ENCODE measurements around the gene ATPAF2.
"Not testable (repeated sequence)": the region's sequence is repeated elsewhere in the genome, so short reads cannot be mapped to it uniquely, and the experiment has no call there.

ATPAF2 gene

DNA sequence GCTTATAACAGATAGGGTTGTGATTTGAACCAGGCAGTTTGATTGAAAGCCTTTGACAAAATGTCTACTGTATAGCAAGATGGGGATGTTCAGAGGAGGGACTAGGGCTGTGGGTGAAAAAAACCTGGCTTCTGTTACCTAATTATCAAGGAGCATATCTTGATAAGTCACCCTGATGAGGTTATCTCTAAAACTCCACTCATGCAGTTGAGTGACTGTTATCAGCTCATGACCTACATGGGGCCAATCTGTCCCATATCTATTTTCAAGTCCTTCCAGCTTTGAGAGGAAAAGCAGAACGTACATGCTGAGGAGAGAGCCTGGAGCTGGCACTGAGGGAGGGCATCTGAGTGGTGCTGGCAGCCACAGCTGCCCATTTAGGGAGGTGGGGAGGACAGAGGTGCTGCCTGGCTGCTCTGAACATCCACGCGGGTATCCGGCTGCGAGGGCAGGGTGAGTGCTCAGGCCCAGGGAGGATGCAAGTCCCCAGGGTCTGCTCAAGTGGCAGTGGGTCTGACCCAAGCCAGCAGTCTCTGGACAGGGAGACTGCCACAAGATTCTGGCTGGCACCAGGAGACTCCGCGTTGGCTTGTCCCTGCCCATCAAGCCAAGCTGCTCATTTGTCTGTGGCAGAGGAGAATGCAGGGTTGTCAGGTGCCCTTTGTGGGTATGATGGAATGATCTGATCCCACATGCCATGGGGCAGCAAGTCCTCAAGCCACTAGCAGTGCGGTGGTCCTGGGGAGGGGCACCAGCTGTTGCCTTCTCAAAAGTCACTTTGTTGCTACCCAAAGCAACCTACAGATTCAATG, 29.2 kb downstream of the ATPAF2 start:
- no peak for DNase-seq (ENCODE audit: low read depth)

DNA sequence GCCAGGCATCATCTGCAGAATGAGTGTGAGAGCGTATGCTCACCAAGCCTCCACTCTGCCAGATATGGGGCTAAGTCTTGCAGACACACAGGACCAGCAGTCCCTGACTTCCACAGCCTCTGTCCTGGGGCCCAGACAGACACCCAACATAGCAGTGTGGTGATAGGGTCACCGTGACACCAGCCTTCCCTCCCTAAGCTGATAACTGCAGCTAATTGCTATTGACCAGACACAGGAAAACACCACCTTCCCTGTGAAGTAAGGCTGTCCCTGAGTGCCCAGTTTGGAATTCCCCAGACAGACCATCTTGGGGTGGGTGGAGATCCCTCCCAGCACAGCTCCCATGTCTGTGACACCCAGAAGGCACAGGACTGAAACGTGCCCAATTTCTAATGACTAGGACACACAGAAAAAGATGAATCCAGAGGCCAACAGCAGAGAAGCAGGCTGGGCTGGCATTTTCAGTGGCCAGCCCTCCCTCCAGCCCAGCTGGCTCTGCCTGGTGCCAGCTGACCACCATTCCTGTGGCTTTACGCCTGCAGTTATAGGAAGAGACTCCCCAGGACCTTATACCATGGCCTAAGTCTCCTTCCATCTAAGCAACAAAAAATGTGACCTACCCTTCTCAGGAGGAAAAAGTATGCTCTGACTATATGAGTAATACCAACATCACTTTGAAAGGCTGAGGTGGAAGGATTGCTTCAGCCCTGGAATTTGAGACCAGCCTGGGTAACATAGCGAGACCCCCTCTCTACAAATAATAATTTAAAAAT, 30.3 kb downstream of the ATPAF2 start:
- no peak for DNase-seq (ENCODE audit: low read depth)

DNA sequence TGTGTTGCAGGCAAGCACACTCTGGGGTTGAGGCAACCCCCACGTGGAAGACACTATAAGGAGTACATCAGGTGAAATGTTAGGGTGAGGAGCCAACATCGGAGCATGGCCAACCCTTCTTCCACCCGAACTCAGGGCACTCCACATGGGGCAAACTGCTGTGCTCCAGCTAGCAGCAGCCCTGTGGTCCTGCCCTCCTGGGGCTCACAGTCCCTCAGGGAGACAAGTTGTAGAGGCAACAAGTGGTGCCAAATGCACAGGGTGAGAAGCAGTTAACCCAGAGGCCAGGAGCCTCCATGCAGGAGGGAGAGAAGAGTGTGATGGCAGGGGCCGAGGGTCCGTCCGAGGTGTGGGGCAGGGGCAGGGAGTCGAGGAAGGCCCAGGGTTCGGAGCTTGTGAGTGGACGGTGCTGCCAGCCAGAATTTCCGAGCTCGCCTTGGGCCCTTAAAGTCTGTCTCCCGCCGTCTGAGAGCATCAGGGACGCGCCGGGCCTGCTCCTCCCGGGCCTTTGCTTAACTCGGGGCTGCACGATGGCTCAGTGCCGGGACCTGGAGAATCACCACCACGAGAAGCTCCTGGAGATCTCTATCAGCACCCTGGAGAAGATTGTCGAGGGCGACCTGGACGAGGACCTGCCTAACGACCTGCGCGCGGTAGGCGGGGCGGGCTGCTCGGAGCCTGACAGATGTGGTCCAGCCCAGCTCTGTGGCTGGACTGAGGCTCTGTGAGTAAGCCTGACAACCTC, 32.3 kb downstream of the ATPAF2 start:
- no peak for DNase-seq (ENCODE audit: low read depth)

DNA sequence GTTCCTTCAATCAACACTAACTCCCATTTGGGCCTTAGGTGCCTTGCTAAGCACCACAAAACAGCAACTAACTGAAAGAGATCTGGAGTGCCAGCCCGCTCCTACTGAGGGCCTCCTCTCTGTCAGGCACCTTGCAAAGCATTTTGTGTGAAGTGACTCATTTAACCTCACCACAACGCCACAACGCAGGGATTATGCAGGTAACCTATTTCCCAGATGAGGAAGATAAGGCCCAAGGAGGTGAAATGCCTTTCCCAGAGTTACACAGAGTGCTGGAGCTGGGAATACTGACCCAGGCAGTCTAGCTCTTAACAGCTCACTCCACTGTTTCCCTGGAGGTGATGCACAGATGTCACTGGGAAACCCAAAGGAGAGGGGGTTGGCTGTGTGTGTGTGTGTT, 33.5 kb downstream of the ATPAF2 start:
- no peak for DNase-seq (ENCODE audit: low read depth)

DNA sequence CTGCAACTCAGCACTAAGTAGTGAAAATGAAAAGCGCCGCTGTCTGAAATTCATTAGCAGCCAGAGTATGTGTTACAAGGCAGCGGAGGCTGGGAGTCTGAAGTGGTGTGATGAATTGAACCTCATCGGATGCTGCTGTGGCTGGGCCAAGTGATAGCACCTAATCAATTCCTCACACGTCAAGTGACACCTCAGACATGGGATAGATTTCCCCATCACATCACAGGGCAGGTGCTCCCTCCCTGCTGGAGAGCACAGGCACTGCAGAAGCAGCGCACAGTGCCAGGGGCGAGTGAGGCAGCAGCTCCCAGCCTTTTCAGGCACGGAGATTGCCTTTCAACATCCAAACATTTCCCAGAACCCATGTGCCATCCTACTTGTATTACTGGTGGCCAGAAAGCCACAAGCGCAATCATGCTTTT, 34.1 kb downstream of the ATPAF2 start:
- no peak for DNase-seq (ENCODE audit: low read depth)

DNA sequence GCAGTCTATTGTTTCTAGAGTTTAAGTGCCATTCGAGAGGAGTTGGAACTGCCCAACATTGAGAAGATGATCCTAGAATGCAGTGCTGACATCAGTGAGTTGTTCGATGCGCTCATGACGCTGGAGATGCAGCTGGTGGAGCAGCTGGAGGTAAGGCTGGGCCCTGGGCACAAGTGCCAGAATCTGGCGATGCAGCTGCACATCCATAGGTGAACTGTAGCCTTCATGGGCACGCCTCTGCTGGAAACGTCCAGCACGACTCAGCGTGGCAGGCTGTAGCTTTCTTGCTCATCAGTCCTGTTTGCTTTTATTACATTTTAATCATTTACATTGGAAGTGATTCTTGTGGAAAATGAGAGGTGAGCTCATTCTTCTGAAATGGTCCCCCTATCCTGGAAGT, 34.6 kb downstream of the ATPAF2 start:
- DNase-seq (ENCODE audit: low read depth) = no peak

DNA sequence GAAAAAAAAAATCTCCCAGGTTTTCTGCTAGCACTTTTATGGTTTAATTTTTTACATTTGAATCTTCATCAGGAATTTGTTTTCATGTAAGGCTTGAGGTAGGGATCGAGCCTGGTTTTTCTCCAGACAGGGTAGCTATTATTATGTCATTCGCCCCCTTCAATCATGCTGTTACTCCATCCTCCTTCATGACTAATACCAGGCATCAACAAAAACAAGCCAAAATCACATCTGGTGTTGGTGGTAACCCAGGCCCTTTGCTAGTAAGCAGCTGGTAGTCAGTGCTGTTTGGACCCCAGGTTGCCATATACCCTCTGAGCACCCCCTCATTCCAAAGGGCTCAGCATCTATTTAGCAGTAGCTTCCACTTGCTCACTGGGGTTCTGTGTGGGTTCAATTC, 36.8 kb downstream of the ATPAF2 start:
- no peak for DNase-seq (ENCODE audit: low read depth)

DNA sequence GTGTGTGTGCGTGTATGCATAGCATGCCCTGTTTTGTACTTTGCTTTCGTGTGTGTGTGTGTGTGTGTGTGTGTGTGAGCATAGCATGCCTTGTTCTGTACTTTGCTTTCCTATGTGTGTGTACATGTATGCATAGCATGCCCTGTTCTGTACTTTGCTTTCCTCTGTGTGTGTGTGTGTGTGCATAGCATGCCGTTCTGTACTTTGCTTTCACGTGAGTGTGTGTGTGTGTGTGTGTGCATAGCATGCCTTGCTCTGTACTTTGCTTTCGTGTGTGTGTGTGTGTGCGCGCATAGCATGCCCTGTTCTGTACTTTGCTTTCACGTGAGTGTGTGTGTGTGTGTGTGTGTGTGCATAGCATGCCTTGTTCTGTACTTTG, 38.9 kb downstream of the ATPAF2 start:
- no peak for DNase-seq (ENCODE audit: low read depth)

DNA sequence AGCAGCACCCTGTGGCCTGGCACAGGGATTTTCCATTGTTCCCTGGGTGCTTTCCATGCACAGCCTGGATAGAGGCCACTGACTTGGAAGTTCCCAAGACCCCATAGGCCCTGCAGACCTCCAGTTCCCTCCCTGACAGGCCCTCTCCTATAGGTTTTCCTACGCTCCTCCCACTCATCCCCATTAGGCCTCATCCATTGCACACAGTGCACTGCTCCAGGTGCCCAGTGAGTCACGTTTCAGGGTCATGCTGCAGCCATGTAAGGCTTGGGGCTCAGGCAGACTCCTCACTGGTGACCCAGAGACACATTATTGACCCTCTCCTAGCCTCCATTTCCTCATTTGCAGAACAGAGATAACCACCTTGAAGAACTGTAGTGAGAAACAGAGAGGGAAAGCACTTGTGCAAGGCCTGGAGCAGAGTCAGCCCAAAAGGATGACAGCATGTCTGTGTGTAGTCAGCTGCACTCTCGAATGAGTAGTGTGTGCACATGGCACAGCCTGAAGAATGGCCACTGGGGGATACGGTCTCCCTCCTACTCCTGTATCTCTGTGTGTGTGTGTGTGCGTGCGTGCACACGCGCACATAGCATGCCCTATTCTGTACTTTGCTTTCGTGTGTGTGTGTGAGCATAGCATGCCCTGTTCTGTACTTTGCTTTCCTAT, 39.5 kb downstream of the ATPAF2 start:
- no peak for DNase-seq (ENCODE audit: low read depth)

DNA sequence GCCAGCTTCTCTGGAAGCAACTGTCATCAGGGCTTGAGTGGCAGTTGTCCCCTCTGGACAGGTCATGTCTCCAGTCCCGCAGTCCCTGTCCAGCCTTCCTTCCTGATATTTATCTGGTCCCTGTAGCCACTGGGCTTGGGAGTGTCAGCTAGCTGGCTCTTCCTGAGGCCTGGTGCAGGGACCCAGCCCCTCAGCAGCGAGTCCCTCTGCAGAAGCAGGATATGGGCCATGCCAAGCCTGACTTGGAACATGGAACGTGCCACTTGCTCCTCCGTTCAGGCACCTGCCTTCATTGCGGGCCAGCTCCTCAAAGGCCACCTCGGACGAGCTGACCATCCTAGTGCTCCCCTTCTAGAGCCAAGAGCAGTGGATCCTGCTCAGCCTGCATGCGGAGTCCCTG, 40.0 kb downstream of the ATPAF2 start:
- no peak for DNase-seq (ENCODE audit: low read depth)

DNA sequence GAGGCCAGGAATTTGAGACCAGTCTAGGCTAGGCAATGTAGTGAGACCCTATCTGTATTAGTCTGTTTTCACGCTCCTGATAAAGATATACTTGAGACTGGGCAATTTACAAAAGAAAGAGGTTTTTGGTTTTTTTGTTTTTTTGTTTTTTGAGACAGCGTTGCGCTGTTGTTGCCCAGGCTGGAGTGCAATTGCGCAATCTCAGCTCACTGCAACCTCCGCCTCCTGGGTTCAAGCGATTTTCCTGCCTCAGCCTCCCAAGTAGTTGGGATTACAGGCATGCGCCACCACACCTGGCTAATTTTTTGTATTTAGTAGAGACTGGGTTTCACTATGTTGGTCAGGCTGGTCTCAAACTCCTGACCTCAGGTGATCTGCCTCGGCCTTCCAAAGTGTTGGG, 43.1 kb downstream of the ATPAF2 start:
- not testable (repeated sequence) for DNase-seq (ENCODE audit: low read depth)

DNA sequence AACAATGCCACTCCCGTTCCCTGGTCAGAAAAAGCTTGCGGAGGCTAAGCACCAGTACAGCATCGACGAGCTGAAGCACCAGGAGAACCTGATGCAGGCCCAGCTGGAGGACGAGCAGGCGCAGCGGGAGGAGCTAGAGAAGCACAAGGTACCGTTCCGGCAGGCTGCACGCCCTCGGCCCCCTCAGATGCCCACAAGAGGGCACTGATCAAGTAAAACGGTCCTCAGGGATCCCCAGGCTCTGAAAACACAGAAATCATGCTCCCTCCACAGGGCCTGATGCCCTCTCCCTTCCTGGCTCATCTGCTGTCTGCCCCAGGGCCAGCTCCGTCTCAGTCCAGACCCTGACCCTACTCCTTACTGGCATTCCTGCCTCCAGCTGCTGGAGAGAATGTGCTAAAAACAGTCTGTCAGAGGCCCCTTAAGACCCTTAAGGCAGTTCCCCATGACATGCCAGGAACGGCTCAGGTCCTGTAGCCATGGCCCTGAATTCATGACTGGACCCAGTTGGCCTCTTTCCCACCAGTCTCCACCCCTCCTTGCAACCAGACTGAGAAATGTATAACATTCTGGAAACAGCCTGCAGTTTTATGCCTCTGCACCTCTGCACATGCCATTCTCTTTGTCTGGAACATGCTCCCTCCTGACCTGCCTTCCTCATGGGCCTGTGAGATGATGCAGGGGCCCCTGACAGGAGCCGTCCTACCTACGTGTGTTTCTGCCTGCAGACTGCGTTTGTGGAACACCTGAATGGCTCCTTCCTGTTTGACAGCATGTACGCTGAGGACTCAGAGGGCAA, 44.5 kb downstream of the ATPAF2 start:
- DNase-seq (ENCODE audit: low read depth) = no peak

DNA sequence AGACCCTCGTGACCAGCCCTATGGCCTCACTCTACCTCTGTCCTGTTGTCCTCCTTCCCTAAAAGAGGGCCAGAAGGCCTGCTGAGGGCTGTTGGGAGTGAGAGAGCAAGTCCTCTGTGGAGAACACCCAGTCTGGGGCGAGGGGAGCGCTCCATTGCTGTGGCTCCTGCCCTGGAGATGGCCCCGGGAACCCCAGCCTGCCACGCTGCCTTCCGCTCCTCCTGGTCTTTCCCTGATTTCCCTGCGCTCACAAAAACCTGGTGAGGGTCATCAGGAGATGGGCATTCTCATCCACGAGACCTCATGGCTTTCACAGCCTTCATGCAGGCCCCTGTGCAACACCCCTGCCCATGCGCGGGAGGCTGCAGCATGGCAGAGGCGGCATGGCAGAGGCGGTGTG, 45.1 kb downstream of the ATPAF2 start:
- DNase-seq (ENCODE audit: low read depth) = no peak

DNA sequence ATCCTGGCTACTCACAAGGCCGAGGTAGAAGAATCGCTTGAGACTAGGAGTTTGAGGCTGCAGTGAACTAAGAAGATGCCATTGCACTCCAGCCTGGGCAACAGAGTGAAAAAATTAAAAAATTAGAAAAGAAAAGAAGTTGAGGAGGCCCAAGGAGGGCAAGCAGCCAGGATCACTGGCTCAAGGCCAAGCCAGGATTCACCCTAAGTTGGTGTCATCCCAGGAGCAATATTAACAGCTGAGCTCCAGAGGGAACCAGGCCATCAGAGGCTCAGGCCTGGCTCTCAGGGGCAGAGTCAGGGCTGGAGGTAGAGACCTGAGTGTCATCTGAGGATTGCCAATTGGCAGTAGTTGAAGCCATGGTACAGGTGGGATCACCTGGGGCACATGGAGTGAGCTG, 45.6 kb downstream of the ATPAF2 start:
- no peak for DNase-seq (ENCODE audit: low read depth)

DNA sequence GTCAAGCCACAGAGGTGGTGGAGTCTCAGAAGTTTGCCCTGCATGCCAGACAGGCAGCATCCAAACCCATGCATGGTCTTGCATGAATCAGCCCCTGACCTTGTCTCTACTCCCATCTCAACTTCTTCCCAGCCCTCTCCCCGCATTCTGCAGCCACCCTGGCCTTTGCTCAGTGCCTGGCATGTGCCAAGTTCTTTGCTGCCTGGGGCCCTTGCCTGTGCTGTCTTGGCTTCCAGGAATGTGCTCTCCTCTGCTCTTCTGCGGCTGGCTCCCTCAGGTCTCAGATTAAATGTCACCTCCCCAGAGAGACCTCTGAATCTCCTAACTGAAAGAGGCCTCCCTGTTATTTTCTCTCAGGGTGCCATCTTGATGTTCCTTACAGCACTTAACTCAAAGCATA, 48.7 kb downstream of the ATPAF2 start:
- no peak for DNase-seq (ENCODE audit: low read depth)

DNA sequence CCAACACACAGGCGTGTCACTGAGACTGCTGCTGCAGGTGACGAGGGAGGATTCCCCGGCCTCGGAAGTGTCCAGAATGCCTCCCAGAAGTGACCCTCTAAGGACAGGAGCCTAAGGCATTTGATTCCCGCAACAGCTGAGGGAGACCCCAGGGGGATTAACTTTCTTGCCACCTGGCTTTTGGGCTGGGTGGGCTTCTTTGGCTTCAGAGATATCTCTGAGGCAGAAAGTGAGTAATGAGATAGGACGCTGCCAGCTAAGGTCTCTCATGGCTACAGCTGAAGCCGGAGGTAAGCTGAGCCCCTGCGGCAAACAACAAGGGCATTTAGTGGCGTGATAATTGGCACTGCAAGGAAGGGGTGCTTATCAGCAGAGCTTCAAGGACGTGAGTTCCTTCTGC, 49.4 kb downstream of the ATPAF2 start:
- no peak for DNase-seq (ENCODE audit: low read depth)

DNA sequence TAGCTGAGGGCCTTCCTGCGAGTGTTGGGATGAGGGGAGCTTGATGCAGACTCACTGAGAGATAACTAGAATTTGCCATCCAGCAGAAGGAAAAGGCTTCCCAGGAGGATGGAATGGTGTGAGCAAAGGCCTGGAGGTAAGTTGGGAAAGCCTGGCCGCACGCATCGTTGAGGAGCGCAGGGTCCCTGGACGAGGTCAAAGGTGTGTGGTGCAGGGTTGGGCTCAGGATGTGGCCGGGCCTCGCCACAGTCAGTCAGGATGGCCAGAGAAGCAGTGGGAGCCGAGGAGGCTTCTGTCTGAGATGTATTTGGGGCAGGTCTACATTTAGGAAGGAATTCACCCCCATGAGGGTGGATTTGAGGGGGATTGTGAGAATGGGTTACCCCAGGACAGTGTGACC, 49.9 kb downstream of the ATPAF2 start:
- no peak for DNase-seq (ENCODE audit: low read depth)

DNA sequence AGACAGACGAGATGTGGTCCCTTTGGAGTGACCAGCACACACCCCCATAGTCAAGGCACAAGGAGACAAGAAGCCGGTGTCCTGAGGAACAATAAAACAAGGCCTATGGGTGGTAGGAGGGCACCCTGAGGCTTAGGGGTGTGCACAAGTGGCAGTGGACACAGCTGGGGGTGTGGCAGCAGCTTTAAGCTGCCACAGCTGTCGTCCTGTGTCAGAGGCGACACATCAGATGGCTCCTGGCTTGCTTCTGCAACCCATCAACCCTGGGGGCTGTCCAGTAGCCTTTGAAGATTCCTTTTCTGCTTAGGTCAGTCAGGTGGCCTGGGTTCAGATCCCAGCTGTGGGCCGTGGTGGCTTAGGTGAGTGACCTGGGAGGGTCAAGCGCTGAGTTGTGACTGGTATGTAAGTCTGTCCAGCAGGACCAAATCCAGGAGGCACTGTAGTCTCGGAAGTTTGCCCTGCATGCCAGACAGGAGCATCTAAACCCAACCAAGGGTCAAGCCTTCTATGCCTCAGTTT, 50.5 kb downstream of the ATPAF2 start:
- DNase-seq (ENCODE audit: low read depth) = no peak

DNA sequence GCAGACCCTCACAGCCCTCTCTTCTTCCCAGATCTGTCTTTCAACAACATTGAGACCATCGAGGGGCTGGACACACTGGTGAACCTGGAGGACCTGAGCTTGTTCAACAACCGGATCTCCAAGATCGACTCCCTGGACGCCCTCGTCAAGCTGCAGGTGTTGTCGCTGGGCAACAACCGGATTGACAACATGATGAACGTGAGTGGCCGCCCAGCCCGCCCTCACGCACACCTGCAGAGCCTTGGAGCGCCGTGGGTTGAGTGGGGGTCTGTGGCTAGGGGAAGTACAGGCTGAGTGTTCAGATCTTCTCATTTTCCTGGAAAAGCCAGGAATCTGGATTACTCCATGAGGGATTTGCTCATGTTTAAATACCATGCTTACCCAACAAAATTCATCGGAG, 51.1 kb downstream of the ATPAF2 start:
- no peak for DNase-seq (ENCODE audit: low read depth)

DNA sequence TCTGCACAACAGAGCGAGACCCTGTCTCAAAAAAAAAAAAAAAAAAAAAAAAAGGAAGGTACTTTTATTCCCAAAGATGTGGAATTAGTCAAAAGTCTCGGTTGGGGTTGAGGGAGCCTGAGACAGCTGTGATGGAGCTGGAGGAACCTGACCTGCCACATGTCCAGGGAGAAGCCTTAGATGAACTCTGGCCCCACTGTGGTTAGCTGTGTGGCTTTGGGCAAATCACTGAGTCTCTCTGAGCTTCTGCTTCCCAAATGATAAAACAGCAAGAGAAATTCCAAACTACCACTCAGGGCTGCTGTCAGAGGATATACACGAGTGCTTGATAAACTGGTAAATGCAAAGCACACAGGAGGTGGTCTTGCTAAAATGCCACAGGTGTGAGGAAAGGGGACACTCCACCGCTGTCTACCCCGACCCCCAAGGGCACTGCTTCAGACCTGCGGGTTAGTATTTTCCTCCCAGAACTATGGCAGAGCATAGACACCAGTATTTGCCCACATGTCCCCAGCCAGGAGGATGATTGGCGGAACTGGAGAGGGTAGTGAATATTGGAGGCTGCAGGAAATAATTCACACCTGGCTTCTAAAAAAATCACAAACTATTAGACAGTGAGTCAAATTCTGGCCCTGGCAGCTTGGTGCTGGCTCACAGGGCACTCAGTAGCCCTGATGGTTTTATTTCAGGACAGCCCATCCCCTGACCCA, 51.6 kb downstream of the ATPAF2 start:
- DNase-seq (ENCODE audit: low read depth) = no peak

DNA sequence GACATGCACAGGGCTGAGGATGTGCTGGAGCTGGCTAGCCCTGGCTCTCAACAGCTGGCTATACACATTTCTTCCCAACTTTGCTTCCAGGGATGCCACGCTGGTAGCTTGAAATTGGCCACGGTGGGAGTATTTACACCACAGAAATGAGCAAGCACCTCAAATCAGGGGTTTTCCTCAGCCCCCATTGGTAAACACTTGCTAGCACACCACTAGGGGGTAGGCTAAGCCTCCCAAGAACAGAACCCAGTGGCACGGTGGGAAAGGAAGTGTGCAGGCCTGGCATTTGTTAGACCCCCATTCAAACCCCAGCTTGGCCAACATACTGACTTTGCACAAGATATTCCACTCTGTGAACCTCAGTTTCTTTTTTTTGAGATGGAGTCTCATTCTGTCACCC, 53.4 kb downstream of the ATPAF2 start:
- DNase-seq (ENCODE audit: low read depth) = no peak
